Brain microvascular endothelial cell (primary cell): ENCODE results near the gene PCNX1.
A peak's percentile ranks its signal among the peaks of the same experiment; 100 is the strongest.
"Not testable (repeated sequence)": the region's sequence is repeated elsewhere in the genome, so short reads cannot be mapped to it uniquely, and the experiment has no call there.

ENCODE experiments used
- DNase-seq: peaks from one replicate; pipeline ENCODE4 v3.0.0-alpha.2; 2020
- H3K27ac ChIP-seq: fragments of 250-450 bp; sonication (Bioruptor Pico); 2 replicates; pipeline ENCODE4 v1.5.1; 2020; ENCODE audit warnings: mild to moderate bottlenecking, moderate library complexity
- H3K27me3 ChIP-seq: fragments of 250-450 bp; sonication (Bioruptor Pico); replicated peaks from 2 replicates; pipeline ENCODE4 v1.5.1; 2020; ENCODE audit warnings: mild to moderate bottlenecking
- H3K36me3 ChIP-seq: fragments of 250-450 bp; sonication (Bioruptor Pico); replicated peaks from 2 replicates; pipeline ENCODE4 v1.5.1; 2020; ENCODE audit warnings: mild to moderate bottlenecking
- H3K4me3 ChIP-seq: 2 replicates; pipeline ENCODE4 v1.5.1; 2011; ENCODE audit warnings: low read depth, mild to moderate bottlenecking, control low read depth, low read length, moderate library complexity
- CTCF ChIP-seq: IDR thresholded peaks from 2 replicates; pipeline ENCODE4 v1.5.1; 2011; ENCODE audit warnings: low read depth, mild to moderate bottlenecking, moderate library complexity, low read length, control low read depth, inconsistent platforms; ENCODE audit errors: missing control alignments
- in situ Hi-C: cut with HindIII; loops from 2 replicates; pipeline ENCODE4 v1.10.0; 2017; ENCODE audit warnings: low sequenced_read_pairs, low pct_ligation_motif_present

PCNX1 gene

DNA sequence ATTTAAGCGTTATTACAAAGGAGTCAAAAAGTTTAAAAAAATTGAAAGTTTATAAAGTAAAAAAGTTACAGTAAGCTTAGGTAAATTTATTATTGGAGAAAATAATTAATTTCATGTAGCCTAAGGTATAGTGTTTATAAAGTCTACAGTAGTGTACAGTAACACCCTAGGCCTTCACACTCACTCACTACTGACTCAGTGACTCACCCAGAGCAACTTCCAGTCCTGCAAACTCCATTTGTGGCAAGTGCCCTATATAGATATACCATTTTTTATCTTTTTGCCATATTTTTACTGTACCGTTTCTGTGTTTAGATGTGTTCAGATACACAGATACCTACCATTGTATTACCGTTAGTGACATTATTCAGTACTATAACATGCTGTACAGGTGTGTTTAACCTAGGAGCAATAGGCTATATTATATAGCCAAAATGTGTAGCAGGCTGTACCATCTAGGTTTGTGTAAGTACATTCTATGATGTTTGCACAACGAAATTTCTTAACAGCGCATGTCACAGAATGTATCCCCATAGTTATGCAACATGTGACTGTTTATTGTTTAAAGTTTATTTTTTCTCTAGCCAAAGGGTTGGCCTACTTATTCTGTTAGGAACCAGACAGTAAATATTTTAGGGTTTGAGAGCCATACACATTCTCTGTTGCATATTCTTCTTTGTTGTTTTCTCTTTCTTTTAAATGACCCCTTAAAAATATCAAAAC is 155.5 kb downstream of the PCNX1 start:
- no peak for TF ChIP-seq CTCF
- H3K27me3 ChIP-seq = no peaks in the 10 kb centered on the region
- peak; percentile 24 for DNase-seq
- H3K36me3 ChIP-seq = peaks cover 9% of the 10 kb centered on the region
- H3K4me3 ChIP-seq = no peak overlapping the region
- H3K27ac ChIP-seq = no peak overlapping the region
- in situ Hi-C loops = no loop called here

DNA sequence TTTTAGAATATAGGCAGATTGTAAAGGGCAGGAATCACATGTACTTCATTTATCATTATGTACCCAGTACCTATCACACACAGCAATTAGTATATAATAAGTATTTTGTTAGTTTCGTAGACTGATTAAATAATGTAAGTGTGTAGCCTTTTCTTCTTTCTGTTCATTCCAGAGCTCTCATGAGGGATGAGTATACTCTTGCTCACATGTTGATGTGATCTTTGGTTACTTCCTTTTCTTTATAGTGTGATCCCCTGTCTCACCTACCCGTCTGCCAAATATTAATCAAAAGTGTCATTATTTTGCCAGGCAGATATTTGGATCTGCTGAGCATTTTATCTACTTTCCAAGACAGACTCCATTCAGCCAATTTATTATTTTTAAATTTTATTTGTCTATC is 156.1 kb downstream of the PCNX1 start:
- H3K27ac ChIP-seq = no peak overlapping the region
- H3K27me3 ChIP-seq = no peaks in the 10 kb centered on the region
- TF ChIP-seq CTCF = no peak
- H3K4me3 ChIP-seq = no peak overlapping the region
- in situ Hi-C loops = no loop called here
- H3K36me3 ChIP-seq = peaks cover 8% of the 10 kb centered on the region
- no peak for DNase-seq

- H3K4me3 ChIP-seq, in situ Hi-C loops: not testable (repeated sequence)
Measured at GRCh38 chr14:71064747-71065146, 157.5 kb downstream of the PCNX1 start.

DNA sequence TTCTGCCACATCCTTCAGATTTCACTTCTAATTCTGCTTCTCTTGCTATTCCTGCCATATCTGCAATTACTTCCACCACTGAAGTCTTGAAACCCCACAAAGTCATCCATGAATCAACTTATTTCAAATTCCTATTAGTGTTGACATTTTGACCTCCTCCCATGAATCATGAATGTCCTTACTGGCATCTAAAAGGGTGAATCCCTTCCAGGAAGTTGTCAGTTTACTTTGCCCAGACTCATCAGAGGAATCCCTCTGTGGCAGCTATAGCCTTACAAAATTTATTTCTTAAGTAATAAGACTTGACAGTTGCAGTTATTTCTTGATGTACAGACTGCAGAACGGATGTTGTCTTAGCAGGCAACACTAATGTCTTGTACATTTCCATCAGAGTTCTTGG is 162.9 kb downstream of the PCNX1 start:
- no peak for DNase-seq
- Histone ChIP-seq H3K36me3 (peaks cover 21% of the 10 kb centered on the region), H3K27ac (no peak overlapping the region), H3K27me3 (no peaks in the 10 kb centered on the region), H3K4me3 (no peak overlapping the region)
- TF ChIP-seq CTCF = no peak
- in situ Hi-C loops = no loop called here

More at GRCh38 chr14:71064747-71065146, 157.5 kb downstream of the PCNX1 start:
- not testable (repeated sequence) for H3K36me3 ChIP-seq, DNase-seq, H3K27me3 ChIP-seq, H3K27ac ChIP-seq

DNA sequence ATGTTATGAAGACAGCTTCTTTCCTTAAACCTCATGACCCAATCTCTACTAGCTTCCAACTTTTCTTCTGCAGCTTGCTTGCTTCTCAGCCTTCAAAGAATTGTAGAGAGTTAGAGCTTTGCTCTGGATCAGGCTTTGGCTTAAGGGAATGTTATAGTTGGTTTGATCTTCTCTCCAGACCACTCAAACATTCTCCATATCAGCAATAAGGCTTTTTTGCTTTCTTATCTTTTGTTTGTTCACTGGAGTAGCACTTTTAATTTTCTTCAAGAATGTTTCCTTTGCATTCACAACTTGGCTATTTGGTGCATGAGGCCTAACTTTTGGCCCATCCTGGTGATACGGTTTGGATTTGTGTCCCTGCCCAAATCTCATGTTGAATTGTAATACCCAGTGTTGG is 163.8 kb downstream of the PCNX1 start:
- TF ChIP-seq CTCF = no peak
- Histone ChIP-seq H3K36me3 (peaks cover 23% of the 10 kb centered on the region), H3K4me3 (no peak overlapping the region), H3K27ac (no peak overlapping the region), H3K27me3 (no peaks in the 10 kb centered on the region)
- DNase-seq = no peak
- in situ Hi-C loops = no loop called here

DNA sequence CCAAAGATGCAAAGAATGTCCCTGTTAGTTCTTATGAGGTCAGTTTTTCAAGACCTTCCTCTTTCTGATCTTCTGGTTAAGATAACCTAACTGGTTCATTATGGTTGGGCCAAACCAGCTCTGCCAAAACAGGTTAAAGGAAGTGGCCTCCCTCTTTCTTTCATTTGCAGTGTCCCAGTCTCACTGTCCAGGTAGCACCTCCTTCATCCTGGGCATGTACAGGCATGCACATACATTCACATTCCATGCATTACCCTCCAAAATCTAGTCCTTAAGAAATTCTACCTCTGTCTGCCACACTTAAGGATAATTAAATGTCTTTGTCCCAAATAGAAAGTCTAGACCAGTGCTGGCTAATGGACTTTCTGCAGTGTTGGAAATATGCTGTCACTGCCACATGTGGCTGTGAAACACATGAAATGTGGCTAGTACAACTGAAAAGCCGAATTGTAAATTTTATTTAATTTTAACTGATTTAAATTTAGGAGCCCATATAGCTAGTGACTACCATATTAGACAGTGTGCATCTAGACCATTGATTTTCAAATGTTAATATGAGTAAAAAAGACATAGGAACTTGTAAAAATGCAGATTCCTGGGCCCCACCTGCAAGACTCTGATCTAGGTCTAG is 169.3 kb downstream of the PCNX1 start:
- in situ Hi-C loops = no loop called here
- no peak for TF ChIP-seq CTCF
- no peak for DNase-seq
- Histone ChIP-seq H3K27me3 (no peaks in the 10 kb centered on the region), H3K27ac (no peak overlapping the region), H3K4me3 (no peak overlapping the region), H3K36me3 (peaks cover 46% of the 10 kb centered on the region)
